NCI-H2081 treated with DMSO at 0.1 percent for 48 hours (cell line): ENCODE results near the gene SDSL.

Experiments used
- DNase-seq: peaks from one replicate; lab custom pipeline; 2025; lab: John Stamatoyannopoulos, UW

SDSL gene

DNA sequence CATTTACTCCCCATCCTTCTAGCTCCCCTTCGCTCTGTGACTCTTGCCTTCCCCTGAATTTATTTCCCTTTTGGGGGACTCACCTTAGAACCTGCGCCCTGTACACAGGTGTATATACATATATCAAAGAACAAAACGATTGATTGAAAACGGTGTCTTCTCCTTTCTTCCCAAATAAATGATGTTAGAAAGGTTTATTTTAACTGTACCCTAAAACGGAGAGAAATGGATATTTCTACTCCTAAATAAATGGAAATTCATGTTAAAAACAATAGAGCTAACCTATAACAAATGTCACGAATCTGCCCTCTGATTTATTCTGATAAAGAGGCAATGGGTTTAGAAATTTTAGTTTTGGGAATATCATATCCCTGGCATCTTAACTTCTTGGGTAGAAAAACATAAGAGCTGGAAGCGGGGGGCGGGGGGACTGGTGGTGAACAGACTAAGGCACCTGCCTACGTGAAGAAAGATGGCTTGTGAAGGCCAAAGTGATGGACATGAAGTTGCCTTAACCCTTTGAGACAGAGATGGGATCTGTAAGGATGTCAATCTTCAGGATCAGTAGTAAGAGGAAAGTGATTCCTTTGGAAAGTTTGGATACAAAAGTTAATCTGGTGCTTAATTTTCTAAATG, 58.3 kb downstream of the SDSL start:
- no peak for DNase-seq

DNA sequence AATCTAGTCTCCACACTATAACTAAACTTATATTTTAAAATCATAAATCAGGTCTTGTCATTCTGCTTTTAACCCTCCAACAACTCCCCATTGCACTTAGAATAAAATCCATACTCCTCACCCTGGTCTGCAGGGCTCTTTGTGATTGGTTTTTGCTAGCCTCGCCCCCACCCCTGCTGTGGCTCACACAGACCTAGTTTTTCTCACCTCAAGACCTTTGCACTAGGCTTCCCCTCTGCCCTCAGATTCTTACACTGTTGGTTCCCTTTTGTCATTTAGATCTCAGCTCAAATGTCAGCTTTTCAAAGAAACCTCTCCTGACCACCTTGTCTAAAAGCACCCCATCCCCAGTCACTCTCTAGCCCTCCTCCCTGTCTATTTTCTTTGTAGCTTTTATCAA, 60.2 kb downstream of the SDSL start:
- DNase-seq: no peak

DNA sequence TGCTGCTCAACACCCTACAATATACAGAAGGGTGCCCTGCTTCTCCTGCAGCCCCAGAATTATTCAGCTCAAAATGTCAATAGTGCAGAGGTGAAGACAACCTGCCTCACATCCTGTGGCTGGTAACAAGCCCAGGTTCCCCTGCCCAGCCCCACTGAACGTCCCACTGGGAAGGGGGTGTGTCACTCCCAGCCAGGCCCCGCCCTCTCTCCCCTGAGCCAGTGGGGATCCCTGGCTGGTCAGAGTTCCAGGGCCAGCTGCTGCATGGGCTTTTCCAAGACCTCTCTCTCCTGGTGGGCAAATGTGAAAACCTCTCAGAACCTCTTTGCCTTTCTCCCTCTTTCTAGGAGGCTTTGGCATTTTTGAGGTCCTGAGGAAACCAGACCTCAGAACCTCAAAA, 63.1 kb downstream of the SDSL start:
- no peak for DNase-seq

DNA sequence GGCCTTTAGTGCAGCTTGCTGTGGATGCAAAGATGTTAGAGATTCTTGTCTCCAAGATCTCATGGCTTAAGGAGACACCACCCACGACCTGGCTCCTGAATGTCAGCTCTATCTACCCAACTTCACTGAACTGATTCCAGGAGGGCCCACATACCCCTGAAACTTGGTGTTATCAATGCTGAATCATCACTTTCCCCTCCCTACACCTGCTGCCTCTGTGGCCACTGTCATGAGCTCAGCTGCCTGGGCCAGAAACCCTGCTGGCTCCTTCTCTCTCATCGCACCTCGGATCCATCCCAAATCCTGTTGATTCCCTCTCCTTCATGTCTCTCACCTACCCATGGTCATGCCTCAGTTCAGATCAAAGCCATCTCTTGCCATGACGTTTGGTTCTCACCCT, 64.5 kb downstream of the SDSL start:
- no peak for DNase-seq
